SK-N-MC (cell line): ENCODE measurements around the gene CGN.

ENCODE experiments used
- EZH2 ChIP-seq: fragments of 200-600 bp; sonication (generic); IDR thresholded peaks from one replicate; pipeline ENCODE4 v1.6.1; 2017; ENCODE audit warnings: antibody characterized with exemption
- POLR2AphosphoS5 ChIP-seq: IDR thresholded peaks from 2 replicates; pipeline ENCODE4 v1.6.1; 2012; ENCODE audit warnings: mild to moderate bottlenecking, low read depth, low read length, borderline replicate concordance

- TF ChIP-seq EZH2, result no peak
- TF ChIP-seq POLR2AphosphoS5, result no peak
Observed at GRCh38 chr1:151547119-151547899, 36.1 kb downstream of the CGN start.
